ENCODE measurements around the gene WDR90. TPM values are rescaled to one million over a fixed set of nuclear protein-coding genes. Genes with fewer than 3 reads are reported as not detected.
A peak's percentile ranks its signal among the peaks of the same experiment; 100 is the strongest.

WDR90 gene
- total and polyA plus RNA-seq, 2 of the 13 experiments (the other 11 are each of a cell fraction or from before 2014, with no cell fraction given), result 14.9 to 28.9 TPM

DNA sequence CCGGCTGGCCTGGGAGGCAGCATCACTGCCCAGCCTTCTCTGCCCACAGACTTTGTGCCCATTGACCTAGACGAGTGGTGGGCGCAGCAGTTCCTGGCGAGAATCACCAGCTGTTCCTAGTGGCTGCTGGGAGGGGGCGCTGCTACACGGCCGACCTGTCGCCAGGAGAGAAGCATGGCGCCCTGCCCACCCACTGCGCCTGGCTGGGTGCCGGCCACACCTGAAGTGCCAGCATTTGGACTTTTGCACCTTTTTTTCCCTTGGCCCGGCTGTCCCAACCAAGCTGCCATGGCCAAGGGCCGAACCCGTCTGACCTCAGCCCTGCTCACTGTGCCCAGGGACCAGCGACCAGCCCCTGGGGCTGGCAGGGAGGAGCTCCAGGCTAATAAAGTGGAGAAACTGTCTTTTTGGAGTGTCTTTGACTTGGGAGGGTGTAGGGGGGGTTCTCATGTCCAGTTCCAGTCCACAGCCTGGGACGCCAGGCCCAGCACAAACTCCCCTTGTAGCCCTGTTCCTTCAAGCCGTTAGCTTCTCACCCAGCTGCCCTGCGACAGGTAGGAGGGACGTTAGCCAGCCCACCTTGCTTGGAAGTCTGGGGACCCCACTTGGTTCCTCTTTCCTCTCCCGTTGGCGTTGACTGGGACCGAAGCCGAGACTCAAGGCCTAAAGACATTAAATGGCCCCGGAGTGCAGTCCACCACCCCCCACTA is 939 bp upstream of the WDR90 start (continued):
- TF ChIP-seq, protein P1, sequence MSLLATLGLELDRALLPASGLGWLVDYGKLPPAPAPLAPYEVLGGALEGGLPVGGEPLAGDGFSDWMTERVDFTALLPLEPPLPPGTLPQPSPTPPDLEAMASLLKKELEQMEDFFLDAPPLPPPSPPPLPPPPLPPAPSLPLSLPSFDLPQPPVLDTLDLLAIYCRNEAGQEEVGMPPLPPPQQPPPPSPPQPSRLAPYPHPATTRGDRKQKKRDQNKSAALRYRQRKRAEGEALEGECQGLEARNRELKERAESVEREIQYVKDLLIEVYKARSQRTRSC (CRISPR knock-in tag; IDR thresholded peaks at IDR 0.05; ENCODE audit: low read depth), result 0 out of 2 replicates have a peak, but pooled peaks have one; percentile 15
- no peak for TF ChIP-seq MAFF (IDR thresholded peaks at IDR 0.05; ENCODE audit: low read depth, low read length)
- TF ChIP-seq, protein P2, sequence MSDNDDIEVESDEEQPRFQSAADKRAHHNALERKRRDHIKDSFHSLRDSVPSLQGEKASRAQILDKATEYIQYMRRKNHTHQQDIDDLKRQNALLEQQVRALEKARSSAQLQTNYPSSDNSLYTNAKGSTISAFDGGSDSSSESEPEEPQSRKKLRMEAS (IDR thresholded peaks at IDR 0.05), result peak; percentile 66; the same call in 1 of the 2 replicates
- TF ChIP-seq ELF3 (CRISPR knock-in tag; IDR thresholded peaks at IDR 0.05), result peak; percentile 22; the same call in 1 of the 2 replicates
- TF ChIP-seq CHD2 (IDR thresholded peaks at IDR 0.05; ENCODE audit: low read depth, low read length), result no peak
- no peak for TF ChIP-seq NR3C1 (CRISPR knock-in tag; IDR thresholded peaks at IDR 0.05)
- TF ChIP-seq ARNT (IDR thresholded peaks at IDR 0.05), result no peak
- TF ChIP-seq, protein P3, sequence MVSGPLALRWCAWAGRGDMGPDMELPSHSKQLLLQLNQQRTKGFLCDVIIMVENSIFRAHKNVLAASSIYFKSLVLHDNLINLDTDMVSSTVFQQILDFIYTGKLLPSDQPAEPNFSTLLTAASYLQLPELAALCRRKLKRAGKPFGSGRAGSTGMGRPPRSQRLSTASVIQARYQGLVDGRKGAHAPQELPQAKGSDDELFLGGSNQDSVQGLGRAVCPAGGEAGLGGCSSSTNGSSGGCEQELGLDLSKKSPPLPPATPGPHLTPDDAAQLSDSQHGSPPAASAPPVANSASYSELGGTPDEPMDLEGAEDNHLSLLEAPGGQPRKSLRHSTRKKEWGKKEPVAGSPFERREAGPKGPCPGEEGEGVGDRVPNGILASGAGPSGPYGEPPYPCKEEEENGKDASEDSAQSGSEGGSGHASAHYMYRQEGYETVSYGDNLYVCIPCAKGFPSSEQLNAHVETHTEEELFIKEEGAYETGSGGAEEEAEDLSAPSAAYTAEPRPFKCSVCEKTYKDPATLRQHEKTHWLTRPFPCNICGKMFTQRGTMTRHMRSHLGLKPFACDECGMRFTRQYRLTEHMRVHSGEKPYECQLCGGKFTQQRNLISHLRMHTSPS (CRISPR knock-in tag; IDR thresholded peaks at IDR 0.05; ENCODE audit: low read depth), result peak; percentile 97
- TF ChIP-seq, protein P4, sequence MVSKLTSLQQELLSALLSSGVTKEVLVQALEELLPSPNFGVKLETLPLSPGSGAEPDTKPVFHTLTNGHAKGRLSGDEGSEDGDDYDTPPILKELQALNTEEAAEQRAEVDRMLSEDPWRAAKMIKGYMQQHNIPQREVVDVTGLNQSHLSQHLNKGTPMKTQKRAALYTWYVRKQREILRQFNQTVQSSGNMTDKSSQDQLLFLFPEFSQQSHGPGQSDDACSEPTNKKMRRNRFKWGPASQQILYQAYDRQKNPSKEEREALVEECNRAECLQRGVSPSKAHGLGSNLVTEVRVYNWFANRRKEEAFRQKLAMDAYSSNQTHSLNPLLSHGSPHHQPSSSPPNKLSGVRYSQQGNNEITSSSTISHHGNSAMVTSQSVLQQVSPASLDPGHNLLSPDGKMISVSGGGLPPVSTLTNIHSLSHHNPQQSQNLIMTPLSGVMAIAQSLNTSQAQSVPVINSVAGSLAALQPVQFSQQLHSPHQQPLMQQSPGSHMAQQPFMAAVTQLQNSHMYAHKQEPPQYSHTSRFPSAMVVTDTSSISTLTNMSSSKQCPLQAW (CRISPR knock-in tag; IDR thresholded peaks at IDR 0.05), result peak; percentile 15; the same call in 1 of the 2 replicates
- TF ChIP-seq, protein P5, sequence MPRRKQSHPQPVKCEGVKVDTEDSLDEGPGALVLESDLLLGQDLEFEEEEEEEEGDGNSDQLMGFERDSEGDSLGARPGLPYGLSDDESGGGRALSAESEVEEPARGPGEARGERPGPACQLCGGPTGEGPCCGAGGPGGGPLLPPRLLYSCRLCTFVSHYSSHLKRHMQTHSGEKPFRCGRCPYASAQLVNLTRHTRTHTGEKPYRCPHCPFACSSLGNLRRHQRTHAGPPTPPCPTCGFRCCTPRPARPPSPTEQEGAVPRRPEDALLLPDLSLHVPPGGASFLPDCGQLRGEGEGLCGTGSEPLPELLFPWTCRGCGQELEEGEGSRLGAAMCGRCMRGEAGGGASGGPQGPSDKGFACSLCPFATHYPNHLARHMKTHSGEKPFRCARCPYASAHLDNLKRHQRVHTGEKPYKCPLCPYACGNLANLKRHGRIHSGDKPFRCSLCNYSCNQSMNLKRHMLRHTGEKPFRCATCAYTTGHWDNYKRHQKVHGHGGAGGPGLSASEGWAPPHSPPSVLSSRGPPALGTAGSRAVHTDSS (CRISPR knock-in tag; conservative IDR thresholded peaks at IDR 0.05), result no peak
- TF ChIP-seq, protein P6, sequence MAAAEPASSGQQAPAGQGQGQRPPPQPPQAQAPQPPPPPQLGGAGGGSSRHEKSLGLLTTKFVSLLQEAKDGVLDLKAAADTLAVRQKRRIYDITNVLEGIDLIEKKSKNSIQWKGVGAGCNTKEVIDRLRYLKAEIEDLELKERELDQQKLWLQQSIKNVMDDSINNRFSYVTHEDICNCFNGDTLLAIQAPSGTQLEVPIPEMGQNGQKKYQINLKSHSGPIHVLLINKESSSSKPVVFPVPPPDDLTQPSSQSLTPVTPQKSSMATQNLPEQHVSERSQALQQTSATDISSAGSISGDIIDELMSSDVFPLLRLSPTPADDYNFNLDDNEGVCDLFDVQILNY (CRISPR knock-in tag; conservative IDR thresholded peaks at IDR 0.05), result no peak
- no peak for TF ChIP-seq HOXA5 (CRISPR knock-in tag; IDR thresholded peaks at IDR 0.05)
- TF ChIP-seq, protein P7, sequence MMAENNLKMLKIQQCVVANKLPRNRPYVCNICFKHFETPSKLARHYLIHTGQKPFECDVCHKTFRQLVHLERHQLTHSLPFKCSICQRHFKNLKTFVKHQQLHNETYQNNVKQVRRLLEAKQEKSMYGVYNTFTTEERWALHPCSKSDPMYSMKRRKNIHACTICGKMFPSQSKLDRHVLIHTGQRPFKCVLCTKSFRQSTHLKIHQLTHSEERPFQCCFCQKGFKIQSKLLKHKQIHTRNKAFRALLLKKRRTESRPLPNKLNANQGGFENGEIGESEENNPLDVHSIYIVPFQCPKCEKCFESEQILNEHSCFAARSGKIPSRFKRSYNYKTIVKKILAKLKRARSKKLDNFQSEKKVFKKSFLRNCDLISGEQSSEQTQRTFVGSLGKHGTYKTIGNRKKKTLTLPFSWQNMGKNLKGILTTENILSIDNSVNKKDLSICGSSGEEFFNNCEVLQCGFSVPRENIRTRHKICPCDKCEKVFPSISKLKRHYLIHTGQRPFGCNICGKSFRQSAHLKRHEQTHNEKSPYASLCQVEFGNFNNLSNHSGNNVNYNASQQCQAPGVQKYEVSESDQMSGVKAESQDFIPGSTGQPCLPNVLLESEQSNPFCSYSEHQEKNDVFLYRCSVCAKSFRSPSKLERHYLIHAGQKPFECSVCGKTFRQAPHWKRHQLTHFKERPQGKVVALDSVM (CRISPR knock-in tag; IDR thresholded peaks at IDR 0.05), result no peak
- TF ChIP-seq TEAD2 (CRISPR knock-in tag; IDR thresholded peaks at IDR 0.05), result no peak
- no peak for TF ChIP-seq ZFX (CRISPR knock-in tag; IDR thresholded peaks at IDR 0.05; ENCODE audit: low read depth)
- TF ChIP-seq, protein P8, sequence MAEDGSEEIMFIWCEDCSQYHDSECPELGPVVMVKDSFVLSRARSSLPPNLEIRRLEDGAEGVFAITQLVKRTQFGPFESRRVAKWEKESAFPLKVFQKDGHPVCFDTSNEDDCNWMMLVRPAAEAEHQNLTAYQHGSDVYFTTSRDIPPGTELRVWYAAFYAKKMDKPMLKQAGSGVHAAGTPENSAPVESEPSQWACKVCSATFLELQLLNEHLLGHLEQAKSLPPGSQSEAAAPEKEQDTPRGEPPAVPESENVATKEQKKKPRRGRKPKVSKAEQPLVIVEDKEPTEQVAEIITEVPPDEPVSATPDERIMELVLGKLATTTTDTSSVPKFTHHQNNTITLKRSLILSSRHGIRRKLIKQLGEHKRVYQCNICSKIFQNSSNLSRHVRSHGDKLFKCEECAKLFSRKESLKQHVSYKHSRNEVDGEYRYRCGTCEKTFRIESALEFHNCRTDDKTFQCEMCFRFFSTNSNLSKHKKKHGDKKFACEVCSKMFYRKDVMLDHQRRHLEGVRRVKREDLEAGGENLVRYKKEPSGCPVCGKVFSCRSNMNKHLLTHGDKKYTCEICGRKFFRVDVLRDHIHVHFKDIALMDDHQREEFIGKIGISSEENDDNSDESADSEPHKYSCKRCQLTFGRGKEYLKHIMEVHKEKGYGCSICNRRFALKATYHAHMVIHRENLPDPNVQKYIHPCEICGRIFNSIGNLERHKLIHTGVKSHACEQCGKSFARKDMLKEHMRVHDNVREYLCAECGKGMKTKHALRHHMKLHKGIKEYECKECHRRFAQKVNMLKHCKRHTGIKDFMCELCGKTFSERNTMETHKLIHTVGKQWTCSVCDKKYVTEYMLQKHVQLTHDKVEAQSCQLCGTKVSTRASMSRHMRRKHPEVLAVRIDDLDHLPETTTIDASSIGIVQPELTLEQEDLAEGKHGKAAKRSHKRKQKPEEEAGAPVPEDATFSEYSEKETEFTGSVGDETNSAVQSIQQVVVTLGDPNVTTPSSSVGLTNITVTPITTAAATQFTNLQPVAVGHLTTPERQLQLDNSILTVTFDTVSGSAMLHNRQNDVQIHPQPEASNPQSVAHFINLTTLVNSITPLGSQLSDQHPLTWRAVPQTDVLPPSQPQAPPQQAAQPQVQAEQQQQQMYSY (CRISPR knock-in tag; IDR thresholded peaks at IDR 0.05), result no peak
